HG02943 (cell line): Measurements from ENCODE around the gene SUPT6H.
"Not testable (repeated sequence)": the region's sequence is repeated elsewhere in the genome, so short reads cannot be mapped to it uniquely, and the experiment has no call there.

Source experiments
- ATAC-seq: cut with Tn5 transposase; IDR thresholded peaks from one replicate; pipeline ENCODE4 v1.9.1; 2021; ENCODE audit warnings: mild to moderate bottlenecking, low read depth, moderate library complexity; ENCODE audit not compliant: unreplicated experiment

Gene SUPT6H

DNA sequence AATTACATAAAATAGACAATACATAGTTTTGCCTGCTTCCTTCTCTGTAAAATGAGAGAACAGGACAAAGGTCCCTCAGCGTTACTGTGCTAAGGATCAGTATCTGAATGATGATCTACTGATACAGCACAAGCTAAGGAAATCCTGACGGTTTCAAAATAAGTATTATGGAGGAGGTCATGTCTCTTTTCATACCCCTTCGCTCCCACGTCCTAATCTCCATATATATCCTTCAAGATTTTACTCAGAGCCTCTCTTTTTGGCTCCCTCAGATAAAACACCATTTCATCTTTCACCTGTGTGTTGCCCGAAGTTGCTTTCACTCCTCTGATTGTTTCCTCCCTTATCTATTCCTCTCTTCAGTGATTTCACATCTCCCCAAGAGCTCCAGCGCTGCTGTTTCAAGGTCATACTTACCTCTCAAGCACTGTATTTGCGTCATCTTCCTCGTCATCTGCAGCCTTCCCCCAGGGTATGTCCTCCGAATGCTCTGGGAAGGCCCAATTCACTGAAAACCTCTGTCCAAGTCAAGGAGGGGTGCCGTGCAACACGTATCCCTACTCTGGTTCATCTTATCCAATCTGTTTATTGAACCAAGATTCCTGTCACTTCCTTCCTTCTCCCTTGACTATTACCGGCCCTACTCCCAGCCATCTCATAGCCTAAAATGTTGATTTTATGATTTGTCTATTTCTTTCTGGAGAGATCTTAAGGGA is 15.8 kb upstream of the SUPT6H start:
- no peak for ATAC-seq

DNA sequence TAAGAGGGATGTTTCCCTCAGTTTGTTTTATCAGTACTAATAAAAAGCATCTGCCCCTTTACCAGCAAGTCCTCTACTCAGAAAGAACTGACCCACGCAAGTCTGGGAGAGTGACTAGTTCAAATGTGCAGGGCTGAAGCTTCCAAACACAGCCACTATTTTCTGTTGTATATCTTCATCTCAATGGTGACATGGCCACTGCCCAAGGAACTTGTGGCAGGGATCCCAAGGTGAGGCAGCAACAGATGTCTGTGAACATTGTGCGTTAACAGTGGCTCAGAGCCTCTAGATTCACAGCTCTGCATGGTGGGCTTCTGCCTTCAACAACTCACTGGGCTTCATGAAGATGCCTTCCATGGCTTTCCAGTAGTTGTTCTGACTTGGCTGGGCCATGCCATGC is 13.3 kb upstream of the SUPT6H start:
- ATAC-seq: no peak

DNA sequence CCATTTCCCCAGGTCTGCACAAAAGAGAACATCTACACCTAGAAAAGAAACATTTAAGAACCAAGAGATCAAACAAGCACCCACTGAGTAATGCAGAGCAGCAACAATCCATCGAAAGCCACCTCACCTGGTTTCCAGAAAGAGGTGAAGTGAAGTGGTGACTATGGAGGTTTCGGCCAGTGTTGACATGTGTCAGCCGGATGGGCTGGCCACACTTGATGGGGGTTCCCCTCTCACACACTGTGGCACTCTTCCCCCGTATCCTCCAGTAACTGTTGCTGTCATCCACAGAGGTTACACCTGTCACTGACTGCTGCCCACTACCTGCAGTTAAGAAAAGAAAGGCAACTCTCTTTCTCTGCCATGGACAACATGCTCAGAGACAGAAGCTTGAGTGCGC is 6.8 kb upstream of the SUPT6H start:
- no peak for ATAC-seq

DNA sequence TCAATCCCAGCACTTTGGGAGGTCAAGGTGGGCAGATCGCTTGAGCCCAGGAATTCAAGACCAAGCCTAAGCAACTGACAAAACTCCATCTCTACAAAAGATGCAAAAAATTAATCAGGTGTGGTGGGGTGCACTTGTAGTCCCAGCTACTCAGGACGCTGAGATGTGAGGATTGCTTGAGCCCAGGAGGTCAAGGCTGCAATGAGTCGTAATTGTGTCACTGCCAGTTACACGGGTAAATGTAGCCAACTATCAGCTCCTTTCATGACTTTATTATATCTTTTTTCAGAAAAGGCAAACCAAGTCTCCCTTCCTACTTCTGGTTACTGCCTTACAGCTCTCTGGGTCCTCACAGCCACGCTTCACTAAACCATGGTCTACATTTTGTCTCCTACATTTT is 4.2 kb upstream of the SUPT6H start:
- ATAC-seq: no peak

DNA sequence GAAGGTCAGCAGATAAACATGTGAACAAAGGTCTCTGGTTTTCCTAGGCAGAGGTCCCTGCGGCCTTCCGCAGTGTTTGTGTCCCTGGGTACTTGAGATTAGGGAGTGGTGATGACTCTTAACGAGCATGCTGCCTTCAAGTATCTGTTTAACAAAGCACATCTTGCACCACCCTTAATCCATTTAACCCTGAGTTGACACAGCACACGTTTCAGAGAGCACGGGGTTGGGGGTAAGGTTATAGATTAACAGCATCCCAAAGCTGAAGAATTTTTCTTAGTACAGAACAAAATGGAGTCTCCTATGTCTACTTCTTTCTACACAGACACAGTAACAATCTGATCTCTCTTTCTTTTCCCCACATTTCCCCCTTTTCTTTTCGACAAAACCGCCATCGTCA is 3.7 kb upstream of the SUPT6H start:
- ATAC-seq: not testable (repeated sequence)

DNA sequence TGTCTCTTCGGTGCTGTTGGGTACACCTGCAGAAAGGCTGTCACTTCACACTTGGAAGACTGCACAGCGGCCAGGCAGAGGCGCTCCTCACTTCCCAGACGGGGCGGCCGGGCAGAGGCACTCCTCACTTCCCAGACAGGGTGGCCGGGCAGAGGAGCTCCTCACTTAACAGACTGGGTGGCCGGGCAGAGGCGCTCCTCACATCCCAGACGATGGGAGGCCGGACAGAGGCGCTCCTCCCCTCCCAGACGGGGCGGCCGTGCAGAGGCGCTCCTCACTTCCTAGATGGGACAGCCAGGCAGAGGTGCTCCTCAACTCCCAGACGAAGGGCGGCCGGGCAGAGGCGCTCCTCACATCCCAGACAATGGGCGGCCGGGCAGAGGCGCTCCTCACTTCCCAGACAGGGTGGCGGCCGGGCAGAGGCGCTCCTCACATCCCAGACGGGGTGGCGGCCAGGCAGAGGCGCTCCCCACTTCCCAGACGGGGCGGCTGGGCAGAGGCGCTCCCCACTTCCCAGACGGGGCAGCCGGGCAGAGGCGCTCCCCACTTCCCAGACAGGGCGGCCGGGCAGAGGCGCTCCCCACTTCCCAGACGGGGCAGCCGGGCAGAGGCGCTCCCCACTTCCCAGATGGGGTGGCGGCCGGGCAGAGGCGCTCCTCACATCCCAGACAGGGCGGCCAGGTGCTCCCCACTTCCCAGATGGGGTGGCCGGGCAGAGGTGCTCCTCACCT is 3.1 kb upstream of the SUPT6H start:
- ATAC-seq: not testable (repeated sequence)

DNA sequence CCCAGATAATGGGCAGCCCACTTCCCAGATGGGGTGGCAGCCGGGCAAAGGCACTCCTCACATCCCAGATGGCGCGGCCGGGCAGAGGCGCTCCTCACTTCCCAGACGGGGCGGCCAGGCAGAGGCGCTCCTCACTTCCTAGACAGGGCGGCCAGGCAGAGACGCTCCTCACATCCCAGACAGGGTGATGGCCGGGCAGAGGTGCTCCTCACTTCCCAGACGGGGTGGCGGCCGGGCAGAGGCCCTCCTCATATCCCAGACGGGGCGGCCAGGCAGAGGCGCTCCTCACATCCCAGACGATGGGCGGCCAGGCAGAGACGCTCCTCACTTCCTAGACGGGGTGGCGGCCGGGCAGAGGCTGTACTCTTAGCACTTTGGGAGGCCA is 2.5 kb upstream of the SUPT6H start:
- ATAC-seq: not testable (repeated sequence)

DNA sequence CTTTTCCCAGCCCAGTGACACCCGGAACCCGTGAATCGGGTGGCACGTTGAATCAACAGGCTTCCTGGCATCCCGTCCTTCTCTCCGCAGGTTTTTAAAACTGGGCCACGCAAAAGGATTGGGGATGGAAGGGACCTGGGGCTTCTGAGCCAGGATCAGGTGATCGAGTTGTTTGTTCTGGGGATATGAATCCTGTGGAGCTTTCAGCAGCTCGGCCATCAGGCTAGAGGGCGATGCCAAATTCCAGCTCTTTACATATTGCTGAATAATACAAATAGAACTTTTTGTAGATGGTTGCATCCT is 473 bp downstream of the SUPT6H start:
- ATAC-seq: no peak

DNA sequence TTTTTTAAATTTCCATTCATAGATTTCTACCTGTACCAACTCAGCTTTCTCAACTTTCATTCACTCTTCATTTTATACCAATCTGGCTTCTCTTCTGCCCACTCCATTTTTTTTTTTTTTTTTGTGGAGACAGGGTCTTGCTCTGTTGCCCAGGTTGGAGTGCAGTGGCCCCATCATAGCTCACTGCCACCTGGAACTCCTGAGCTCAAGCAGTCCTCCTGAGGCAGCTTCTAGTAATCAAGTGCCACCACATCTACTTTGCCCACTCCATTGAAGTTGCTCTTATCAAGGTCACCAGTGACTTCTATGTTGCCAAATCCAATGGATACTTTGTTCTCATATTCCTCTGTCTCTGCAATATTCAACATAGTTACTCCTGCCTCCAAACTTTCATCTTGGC is 1.7 kb downstream of the SUPT6H start:
- ATAC-seq: no peak

DNA sequence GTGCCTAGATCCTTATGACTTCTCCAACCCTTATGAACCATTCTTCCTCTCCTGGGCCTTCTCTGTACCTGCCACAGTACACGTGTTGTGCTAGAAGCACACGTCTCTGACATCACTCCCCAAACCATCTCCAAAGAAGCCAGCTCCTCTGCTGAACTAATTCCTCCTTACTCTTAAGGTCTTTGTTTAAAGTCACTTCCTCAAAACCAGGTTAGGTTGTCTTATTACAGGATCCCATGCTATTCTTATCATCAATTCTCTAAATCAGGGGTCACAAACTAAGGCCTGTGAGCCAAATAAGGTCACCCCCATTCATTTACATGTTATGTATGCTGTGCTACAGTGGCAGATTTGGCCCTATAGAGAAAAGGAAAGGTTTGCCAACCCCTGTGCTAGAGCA is 4.0 kb downstream of the SUPT6H start:
- ATAC-seq: no peak

DNA sequence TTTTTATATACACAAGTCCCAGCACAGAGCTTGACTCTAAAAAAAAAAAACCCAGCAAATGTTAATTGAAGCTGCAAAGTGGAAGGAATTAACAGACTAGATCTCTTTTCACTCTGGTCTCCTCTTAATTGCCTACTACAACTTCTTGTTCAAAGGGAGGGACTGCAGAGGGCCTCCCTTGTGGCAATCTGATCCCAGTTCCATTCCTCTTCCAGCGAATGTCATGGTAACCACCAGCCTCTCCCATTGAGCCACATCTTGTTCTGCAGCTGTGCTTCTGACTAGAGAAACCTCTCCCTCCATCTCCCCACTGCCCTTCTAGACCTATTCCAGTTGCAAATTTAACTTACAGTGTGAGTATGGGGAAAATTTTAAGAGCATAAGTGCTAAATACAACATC is 5.9 kb downstream of the SUPT6H start:
- no peak for ATAC-seq

DNA sequence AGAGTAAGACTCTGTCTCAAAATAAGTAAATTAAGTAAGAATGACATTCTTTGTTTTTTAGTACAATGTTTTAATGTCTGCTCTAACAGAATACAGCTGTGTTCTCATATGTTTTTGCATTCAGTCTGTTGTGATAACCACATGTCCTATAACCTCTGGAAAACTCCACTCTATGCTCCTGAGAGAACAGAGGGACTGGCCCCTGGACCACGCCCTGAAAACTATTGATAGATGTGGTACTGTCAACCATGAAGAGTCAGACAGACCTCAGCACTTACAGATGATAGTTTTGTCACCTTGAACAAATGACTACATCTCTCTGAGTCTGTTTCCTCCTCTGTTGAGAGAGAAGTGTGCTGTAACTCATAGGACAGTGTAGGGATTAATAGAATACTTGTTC is 7.9 kb downstream of the SUPT6H start:
- ATAC-seq: no peak

DNA sequence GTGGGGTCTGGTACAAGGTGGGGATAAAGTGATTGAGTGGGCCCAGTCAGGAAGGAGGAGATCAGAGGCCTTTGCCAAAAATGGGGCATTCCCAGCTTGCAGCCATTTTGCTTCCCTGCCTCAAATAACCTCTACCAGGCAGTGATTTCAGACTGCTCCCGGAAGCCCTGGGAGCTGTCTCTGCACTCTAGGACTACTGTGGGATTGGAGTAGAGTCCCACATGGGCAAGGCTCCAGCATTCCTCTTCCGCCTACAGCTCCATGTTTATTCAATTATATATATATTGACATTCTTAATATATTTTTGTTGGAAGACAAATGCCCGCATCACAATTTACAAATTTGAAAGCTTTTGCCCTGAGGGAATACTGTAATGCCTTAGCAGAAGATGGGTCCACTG is 13.5 kb downstream of the SUPT6H start:
- ATAC-seq: no peak

DNA sequence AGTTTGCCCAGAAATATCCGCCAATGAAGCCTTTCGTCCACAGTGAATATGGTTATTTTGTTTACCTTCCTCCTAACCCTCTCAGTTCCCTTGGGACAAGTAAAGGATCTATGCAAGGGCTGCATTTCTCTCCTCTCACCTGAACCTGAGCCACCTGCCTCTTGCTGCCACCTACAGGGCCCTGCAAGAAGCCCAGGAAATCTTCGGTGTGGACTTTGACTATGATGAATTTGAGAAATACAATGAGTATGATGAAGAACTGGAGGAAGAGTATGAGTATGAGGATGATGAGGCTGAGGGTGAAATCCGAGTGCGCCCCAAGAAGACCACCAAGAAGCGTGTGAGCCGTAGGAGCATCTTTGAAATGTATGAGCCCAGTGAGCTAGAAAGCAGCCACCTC is 14.0 kb downstream of the SUPT6H start:
- ATAC-seq: no peak

DNA sequence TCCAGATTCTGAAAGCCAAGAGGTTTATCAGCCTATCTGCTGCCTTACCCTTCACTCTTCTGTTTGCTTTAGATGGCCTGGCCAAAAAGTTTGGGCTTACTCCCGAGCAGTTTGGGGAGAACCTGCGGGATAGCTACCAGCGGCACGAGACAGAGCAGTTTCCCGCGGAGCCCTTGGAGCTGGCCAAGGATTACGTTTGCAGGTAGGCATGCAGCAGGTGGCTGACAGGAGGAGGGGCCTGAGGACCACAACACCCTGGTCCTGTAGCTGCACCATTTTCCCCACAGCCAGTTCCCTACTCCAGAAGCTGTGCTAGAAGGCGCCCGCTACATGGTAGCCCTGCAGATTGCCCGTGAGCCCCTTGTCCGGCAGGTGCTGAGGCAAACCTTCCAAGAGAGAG is 20.6 kb downstream of the SUPT6H start:
- ATAC-seq: no peak

DNA sequence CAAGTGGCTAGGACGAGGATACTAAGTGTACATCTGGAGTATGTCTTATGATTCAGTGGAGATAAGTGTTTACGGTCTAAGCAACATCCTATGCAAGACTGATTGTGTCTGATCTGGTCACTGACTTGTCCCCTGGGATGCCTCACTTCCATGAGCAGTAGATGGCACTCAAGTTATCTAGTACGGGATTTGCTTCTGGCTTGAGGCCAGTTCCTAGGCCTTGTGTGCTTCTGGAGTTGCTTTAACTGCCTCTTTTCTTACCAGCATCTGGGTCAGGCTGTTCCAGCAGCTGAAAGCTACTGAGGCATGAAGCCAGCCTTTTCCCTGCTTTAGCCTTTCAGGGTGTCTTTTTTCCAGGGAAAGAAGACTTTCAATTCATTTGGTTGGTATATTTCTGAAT is 23.0 kb downstream of the SUPT6H start:
- ATAC-seq: no peak

DNA sequence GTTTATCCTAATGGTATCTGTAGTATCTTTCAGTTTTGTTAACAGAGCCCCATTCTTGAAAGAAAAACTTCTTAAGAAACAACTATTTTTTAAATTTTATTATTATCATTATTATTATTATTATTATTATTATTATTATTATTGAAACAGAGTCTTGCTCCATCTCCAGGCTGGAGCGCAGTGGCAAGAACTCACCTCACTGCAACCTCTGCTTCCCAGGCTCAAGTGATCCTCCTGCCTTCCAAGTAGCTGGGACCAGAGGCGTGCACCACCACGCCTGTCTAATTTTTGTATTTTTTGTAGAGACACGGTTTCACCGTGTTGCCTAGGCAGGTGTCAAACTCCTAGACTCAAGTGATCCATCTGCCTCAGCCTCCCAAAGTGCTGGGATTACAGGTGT is 23.4 kb downstream of the SUPT6H start:
- ATAC-seq: no peak

DNA sequence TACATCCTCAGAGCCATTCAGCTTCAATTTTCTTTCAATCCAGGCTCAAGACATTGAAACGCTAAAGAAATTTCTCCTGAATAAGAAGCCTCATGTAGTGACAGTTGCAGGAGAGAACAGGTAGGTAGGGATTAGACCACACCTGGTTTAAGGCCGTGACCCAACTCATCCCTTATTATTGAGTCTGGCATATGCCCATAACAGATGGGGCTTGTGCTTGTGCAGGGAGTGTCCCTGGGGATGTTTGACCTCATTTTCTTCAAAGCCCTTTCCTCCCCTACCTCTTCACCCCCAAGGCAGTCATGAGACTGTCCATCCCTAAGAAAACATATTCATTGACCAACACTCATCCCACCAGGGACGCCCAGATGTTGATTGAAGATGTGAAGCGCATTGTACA is 24.3 kb downstream of the SUPT6H start:
- no peak for ATAC-seq

DNA sequence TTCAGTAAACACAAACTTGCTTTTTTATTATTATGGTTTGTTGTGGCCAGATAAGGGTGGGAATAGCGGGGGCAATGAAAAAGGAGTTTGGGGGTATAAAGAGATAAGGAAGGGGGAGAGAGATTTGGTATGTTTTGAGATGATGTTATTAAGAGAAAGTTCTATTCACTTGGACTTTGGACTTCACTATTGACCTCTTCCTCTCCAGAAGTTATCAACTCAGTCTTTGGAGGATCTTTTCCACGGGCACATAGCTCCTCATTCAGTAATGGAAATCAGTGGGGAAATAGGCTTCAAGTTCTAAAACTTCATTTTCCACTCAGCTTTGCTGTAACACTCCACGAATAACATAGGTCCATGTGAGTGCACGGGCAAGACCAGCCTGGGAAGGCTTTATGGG is 26.5 kb downstream of the SUPT6H start:
- no peak for ATAC-seq

DNA sequence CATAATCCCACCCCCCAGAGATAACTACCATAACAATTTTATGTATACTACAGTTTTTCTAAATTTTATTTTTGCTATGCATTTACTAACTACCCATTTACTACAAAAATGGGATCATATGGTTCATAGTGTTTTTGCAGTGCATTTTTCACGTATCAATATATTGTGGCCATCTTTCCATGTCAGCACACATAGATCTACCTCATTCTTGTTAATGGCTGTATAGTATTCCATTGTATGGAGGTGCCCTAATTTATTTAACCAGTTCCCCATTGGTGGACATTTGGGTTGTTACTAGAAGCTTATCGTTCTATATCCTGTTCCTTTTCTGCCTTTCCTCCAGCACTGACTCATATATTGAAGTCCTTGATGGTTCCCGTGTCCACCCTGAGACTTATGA is 27.0 kb downstream of the SUPT6H start:
- no peak for ATAC-seq

DNA sequence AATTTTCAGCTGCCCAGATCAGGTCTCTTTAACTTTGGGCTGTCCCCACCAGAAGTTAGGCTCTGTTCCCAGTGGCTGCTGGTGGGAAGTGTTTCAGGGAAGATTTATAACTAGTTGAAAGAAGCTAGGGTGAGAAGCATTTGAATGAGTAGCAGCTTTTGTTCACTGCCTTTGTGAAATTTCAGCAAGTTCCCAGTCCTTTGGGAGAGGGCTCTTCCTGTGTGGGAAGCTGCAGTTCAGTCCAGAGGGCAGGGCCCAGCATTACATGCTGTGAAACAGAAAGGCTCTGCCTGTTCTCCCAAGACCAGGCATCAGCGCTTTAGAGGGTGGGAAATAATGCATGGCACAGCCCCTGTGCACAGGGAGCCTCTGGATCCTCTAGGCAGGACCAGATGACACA is 31.9 kb downstream of the SUPT6H start:
- no peak for ATAC-seq

DNA sequence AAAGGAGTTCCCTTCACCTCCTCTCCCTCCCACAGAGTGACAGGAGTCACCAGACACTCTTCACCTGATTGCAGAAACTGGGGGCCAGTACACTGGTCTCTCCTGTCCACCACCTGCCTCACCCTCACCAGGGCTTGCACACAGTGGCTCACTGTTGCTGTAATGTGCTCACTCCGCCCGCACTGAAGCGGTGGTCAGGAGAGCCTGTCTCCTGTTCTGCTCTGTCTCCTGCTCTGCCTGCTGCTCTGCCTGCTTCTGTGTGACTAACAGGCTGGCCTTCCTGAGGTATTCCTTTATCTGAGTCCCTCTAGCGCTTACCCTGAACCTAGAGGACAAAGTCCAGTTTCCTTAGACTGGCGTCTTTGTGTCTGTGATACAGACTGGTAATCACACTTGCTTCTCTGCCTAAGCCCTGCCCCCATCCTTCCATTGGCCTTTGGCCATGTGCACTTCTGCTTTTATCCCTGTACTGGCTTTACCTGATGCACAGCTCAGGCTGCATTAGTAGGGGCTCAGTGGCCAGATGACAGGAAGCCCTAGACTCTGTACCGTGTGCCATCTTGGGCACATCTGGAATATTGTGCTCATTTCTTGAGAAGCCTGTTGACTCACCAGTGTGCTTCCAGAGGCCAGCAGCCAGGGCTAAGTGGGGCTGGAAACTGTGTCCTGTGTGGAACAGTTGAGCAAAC is 36.4 kb downstream of the SUPT6H start:
- ATAC-seq: no peak
